NCI-H2227 (cell line): ENCODE measurements around the gene RAB11A.
A peak's percentile ranks its signal among the peaks of the same experiment; 100 is the strongest.

ENCODE experiments used
- DNase-seq: peaks from one replicate; lab custom pipeline; 2025; ENCODE audit not compliant: unreplicated experiment; lab: John Stamatoyannopoulos, UW

Gene RAB11A

DNA sequence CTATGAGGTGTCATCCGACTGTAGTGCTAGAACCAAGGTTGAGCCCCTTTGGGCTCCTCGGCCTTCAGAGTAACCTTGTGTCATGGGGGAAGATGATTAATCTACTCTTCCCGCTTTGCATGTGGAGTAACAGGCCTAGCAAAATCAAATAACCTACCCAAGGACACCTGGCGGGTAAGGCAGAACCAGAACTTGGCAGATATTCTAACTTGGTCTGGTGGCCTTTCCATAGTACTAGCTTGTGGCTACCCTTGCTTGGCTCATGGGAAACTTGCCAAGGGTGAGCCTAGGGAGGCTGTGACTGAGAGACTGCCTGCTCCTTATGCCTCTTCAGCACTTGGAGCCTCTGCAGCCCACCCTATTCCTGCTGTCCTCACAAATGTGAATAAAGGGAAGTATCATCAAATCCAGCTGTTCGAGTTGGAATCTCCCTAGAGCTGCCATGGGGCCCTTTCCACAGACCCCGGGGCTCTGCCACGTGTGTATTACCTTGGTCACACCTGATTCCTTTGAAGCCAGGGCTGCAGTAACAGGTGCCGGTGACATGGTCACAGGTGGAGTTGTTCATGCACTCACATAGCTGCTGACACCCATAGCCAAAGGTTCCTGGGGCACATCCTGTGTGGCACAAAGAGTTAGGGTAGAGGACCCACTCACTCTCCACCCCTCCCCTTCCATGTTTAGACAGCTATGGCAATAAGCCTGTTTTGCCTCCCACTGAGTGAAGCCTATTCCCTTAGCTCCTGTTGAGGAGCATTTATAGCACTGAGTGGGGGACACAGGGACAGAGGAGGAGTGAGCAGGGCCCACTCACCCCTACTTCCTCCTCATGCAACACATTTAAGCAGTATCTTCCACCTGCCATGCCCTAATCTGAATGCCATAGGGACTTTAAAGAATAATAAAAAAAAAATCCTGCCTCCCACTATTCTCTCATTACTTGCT lies 46.0 kb downstream of the RAB11A start:
- no peak for DNase-seq

DNA sequence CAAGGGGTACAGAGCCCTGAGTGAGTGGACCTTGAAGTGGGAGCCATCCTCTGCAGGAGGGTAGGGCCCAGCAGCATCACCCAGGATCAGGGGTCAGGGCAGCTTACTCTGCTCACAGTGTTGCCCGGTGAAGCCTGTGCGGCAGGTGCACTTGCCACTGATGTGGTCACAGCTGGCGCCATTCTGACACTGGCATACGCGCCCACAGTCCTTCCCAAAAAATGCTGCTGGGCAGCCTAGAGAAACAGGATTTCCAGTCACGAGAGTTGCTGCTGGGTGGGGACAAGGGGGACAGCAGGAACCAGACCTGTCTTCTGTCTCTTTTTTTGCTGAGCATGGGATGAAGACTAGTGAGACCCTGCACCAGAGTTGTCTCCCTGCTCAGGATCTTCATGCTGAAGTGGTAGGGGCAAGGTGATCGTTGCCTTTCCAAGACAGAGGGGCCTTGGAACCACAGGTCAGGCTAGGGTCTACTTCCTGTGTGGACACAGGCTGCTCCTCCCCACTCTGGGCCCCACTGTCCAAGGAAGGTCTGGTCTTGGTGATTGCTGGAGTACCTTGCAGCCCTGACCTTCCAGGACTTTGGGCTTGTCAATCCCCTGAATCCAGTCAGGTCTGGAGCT lies 46.9 kb downstream of the RAB11A start:
- no peak for DNase-seq

- peak; percentile 55 for DNase-seq
These were observed 47.5 kb downstream of the RAB11A start for GRCh38 chr15:65916664-65917406.

DNA sequence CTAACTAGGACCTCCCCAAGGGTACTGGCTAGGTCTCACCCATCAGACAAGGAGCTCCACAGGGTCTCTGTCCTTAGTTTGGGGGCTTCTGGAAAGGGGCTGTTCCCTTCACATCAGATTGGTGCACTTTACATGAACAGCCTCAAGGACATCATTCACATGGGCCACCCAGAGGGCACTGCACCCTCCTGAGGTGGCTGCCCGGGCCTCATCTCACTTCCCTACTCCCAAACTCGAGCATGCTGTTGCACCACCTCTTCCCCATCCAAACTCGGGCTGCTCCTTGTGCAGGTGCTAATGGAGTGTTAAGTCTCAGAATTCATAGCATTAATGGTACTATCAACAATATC lies 48.1 kb downstream of the RAB11A start:
- DNase-seq = no peak

DNA sequence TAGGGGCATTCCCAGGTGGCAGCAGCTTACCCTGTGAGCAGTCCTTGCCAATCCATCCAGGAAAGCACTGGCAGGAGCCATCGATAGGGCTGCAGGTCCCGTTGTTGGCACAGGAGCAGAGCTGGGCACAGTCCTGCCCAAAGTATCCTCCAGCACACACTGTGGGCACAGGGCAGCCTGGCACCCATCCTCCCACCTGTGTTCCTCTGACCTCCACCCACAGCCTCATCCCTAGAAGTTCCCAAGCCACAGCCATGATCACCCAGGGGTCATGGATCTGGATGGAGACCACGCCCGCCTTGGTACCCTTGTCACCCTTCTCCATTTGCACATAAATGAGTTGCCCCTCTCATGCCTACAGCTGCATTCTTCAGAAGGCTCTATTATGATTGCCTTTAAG lies 48.6 kb downstream of the RAB11A start:
- no peak for DNase-seq

- no peak for DNase-seq
These were observed 49.1 kb downstream of the RAB11A start for GRCh38 chr15:65918357-65918920.

DNA sequence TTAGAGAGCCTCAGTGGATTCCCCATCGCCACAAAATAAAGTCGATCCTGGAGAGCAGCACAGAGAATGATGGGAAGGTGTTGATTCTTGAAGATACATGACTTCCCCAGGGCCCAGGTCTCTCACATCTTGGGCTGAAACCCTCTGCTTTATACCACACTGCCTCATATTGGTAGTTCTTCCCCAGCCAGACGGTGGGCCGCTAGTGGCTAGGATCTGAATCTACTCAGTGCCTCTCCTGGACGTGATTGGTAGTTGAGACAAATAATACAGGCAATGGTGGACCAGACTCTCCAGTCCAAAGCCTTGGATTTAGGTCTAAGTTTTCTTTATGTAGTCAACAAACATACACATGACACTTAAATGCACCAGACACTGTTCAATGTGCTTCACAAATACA lies 49.7 kb downstream of the RAB11A start:
- DNase-seq = no peak

GRCh38 chr15:65919353-65919752 lies 50.1 kb downstream of the RAB11A start:
- DNase-seq = no peak

DNA sequence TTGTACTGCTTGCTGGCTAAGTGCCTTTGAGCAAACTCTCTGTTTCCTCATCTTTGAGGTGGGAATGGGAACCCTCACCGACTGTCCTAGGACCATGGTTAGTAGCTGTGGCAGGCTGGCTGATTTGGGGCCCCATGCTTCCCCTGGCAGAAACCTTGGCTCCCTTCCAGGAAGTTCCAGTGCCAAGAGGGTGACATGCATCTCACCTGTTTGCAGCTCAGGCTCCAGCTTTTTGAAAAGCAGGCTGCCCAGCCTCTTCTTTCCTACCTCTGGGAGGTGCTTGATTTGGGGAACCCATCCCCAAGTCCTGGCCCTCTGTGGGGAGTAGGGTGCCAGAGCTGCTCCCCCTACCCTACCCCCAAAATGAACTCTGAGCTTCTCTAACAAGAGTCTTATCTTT lies 50.8 kb downstream of the RAB11A start:
- no peak for DNase-seq

GRCh38 chr15:65920825-65921309 lies 51.6 kb downstream of the RAB11A start:
- DNase-seq = no peak

- DNase-seq = no peak
These were observed 52.5 kb downstream of the RAB11A start for GRCh38 chr15:65921780-65922179.

DNA sequence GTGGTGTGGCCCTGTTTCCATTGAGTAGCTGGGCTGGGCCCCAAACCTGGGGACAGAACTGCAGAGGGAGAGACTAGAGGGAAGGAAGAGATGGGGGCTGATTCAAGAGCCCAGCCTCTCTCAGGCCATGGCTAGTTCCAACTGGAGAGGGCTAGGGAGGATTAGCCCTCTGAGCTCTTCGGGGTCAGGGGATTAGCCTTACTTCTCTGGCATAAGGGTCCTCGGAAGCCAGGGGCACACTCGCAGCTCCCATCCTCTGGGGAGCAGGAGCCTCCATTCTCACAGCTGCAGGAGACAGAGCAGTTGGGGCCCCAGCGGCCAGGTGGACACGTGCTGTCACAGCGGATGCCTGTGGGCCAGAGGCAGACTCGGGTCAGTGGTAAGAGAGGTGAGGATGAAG lies 53.3 kb downstream of the RAB11A start:
- DNase-seq = no peak

DNA sequence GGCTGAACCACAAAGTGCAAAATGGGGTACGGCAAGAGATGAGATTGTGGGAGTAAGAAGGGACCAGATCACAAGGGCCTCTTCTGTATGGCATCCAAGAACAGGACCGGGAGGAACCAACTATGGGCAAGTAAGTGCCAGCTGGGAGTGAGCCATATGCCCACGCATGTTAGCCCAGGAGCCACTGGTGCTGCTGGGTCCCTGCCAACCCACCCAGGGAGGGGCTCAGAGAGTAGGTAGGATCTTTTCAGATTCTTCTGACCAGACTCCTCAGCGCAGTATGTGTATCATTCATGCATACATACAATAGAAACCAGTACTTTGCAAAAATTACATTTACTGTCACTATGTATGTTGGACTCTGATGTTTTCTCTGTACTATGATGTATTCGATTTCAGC lies 54.0 kb downstream of the RAB11A start:
- no peak for DNase-seq

GRCh38 chr15:65924004-65924403 lies 54.7 kb downstream of the RAB11A start:
- DNase-seq = no peak

DNA sequence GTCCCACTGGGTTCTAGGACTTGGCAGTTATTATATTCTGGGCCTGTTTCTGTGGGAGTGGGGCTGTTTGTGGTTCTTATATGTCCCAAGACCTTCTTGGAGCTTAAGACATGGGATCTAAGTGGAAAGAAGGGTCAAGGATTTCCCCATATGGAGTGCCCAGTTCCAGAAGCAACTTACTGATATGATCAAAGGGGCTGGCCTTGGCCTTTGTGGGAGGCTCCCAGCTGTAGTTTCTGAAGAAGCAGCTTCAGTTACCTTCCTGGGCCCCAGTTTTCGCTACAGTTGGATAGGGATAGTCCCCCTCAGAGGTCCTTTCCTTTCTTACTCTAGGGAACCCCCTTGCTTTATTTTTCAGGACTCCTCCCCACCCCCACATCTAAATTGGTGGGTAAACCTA lies 56.0 kb downstream of the RAB11A start:
- no peak for DNase-seq

GRCh38 chr15:65926459-65926858 lies 57.2 kb downstream of the RAB11A start:
- no peak for DNase-seq

DNA sequence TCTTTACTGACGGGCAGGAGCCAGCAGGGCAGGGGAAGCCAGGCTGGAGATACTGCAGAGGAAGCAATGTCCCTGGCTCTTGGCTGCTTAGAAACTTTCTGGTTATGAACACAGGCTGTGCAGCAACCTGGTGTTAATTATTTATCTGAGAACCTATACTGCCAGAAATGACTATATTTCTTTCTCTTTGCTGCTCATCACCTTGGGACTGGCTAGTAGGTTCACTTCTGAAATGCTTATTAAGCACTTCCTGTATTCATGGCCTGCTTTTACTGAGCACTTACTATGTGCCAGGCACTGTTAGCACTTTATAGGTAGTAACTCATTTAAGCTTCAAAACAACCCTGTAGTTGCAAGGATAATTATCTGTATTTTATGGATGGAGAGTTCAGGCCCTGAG lies 57.6 kb downstream of the RAB11A start:
- no peak for DNase-seq

- no peak for DNase-seq
These were observed 58.3 kb downstream of the RAB11A start for GRCh38 chr15:65927545-65927944.

GRCh38 chr15:65929573-65929972 lies 60.3 kb downstream of the RAB11A start:
- DNase-seq = no peak

DNA sequence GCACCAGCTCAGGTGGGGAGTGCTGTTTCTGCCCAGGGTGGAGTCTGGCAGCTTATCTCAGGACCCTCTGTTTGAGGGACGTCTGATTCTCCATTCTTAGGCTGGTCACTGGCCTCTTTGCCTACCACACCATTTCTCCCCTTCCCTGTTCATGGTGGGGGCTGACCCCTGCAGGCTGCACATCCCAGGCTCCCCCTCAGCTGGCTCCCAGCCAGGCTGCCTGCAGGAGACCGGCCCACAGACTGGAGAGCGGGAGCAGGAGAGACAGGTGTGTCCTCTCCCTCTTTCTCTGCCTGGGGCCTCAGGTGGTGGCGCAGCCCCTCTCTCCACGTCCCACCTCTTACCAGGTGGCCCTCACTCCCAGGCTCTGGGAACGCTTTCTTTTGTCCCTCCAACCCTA lies 60.8 kb downstream of the RAB11A start:
- no peak for DNase-seq

- DNase-seq = no peak
These were observed 61.9 kb downstream of the RAB11A start for GRCh38 chr15:65931221-65931620.
